VCaP (cell line): ENCODE results near the gene CLVS2.

ENCODE experiments used
- H3K27ac ChIP-seq: fragments of 450-650 bp; 2 replicates; pipeline ENCODE4 v1.5.1; 2017
- CTCF ChIP-seq: fragments of 450-650 bp; conservative IDR thresholded peaks from 2 replicates; pipeline ENCODE4 v1.5.1; 2017; ENCODE audit warnings: mild to moderate bottlenecking, moderate library complexity

Gene CLVS2

GRCh38 chr6:123007885-123008284, 11.8 kb downstream of the CLVS2 start:
- H3K27ac ChIP-seq = no peak overlapping the region
- no peak for TF ChIP-seq CTCF

GRCh38 chr6:123009059-123009458, 13.0 kb downstream of the CLVS2 start:
- H3K27ac ChIP-seq = no peak overlapping the region
- TF ChIP-seq CTCF = no peak

GRCh38 chr6:123014835-123015234, 18.8 kb downstream of the CLVS2 start:
- H3K27ac ChIP-seq = no peak overlapping the region
- no peak for TF ChIP-seq CTCF

- no peak overlapping the region for H3K27ac ChIP-seq
- no peak for TF ChIP-seq CTCF
Measured at GRCh38 chr6:123016431-123017103, 20.5 kb downstream of the CLVS2 start.

- no peak overlapping the region for H3K27ac ChIP-seq
- no peak for TF ChIP-seq CTCF
Measured at GRCh38 chr6:123017104-123017682, 21.2 kb downstream of the CLVS2 start.

GRCh38 chr6:123022975-123023374, 26.9 kb downstream of the CLVS2 start:
- TF ChIP-seq CTCF = no peak

GRCh38 chr6:123024976-123025375, 28.9 kb downstream of the CLVS2 start:
- H3K27ac ChIP-seq = no peak overlapping the region
- TF ChIP-seq CTCF = no peak

More at GRCh38 chr6:123022975-123023374, 26.9 kb downstream of the CLVS2 start:
- H3K27ac ChIP-seq = no peak overlapping the region
